GM12878 (cell line): ENCODE measurements around the gene TMOD2. TPM values are rescaled to one million over a fixed set of nuclear protein-coding genes. Genes with fewer than 3 reads are reported as not detected.

Source experiments
- ATAC-seq: fragments of 200-7000 bp; cut with Tn5 transposase; 3 replicates; pipeline ENCODE4 v1.9.1; 2020; ENCODE audit warnings: mild to moderate bottlenecking, moderate library complexity
- BruUV-seq: library from RNA; stranded (reverse); fragments of 400-500 nt; replicated peaks from 2 replicates; lab custom pipeline; 2021; lab: Mats Ljungman, UMichigan
- CTCF ChIA-PET: fragments of 300-600 bp; sonication (Branson Sonifier 250); formaldehyde crosslinking; extraction: SDS; loops from one replicate; lab custom pipeline; 2021; ENCODE audit warnings: inconsistent platforms; lab: Yijun Ruan, JAX
- POLR2A ChIA-PET: fragments of 350-600 bp; formaldehyde crosslinking; extraction: SDS; loops from one replicate; lab custom pipeline; 2021; ENCODE audit warnings: inconsistent platforms; lab: Charles Lee
- RAD21 ChIA-PET: fragments of 300-600 bp; sonication (Branson Sonifier 250); formaldehyde crosslinking; loops from one replicate; lab custom pipeline; 2023; ENCODE audit warnings: antibody characterized with exemption; ENCODE audit not compliant: unreplicated experiment; lab: Charles Lee
- SMC1A ChIA-PET: fragments of 300-600 bp; sonication (Branson Sonifier 250); formaldehyde crosslinking; loops from one replicate; lab custom pipeline; 2023; ENCODE audit not compliant: unreplicated experiment, uncharacterized antibody; lab: Charles Lee
- DNase-seq: peaks from one replicate; pipeline ENCODE4 v3.0.0-alpha.2; 2011; ENCODE audit warnings: low read depth, low spot score
- FAIRE-seq: peaks from 3 replicates; lab custom pipeline; 2011; peaks lifted over from hg19 to GRCh38; lab: Jason Lieb, UNC
- H2AFZ ChIP-seq: 2 replicates; pipeline ENCODE4 v1.6.0; 2011; ENCODE audit warnings: low read depth, low read length, control low read depth; ENCODE audit not compliant: control insufficient read depth
- H3K27ac ChIP-seq: 2 replicates; pipeline ENCODE4 v1.5.1; 2011; ENCODE audit warnings: control low read depth; ENCODE audit not compliant: control insufficient read depth, insufficient read depth
- H3K27me3 ChIP-seq, 2 experiments: replicated peaks in 1 of 2; 2 replicates each; pipeline versions ENCODE4 v1.6.0 to v1.6.1; 2011; ENCODE audit warnings: low read length in 1 of 2; ENCODE audit not compliant: control insufficient read depth in 2 of 2, insufficient read depth in 2 of 2
- H3K36me3 ChIP-seq, 2 experiments: 2 replicates each; pipeline ENCODE4 v1.5.1; 2011; ENCODE audit warnings: low read length in 1 of 2; ENCODE audit not compliant: control insufficient read depth in 2 of 2, insufficient read depth in 2 of 2
- H3K4me1 ChIP-seq: 2 replicates; pipeline ENCODE4 v1.6.1; 2011; ENCODE audit warnings: mild to moderate bottlenecking, low read length, moderate library complexity, mixed read lengths; ENCODE audit not compliant: control insufficient read depth, insufficient read depth
- H3K4me2 ChIP-seq: 2 replicates; pipeline ENCODE4 v1.6.0; 2011; ENCODE audit warnings: control low read depth; ENCODE audit not compliant: control insufficient read depth, insufficient read depth
- H3K4me3 ChIP-seq: fragments of 200-600 bp; sonication (generic); 2 replicates; pipeline ENCODE4 v1.5.1; 2016
- H3K79me2 ChIP-seq: 2 replicates; pipeline ENCODE4 v1.6.0; 2011; ENCODE audit warnings: low read length; ENCODE audit not compliant: control insufficient read depth, insufficient read depth
- H3K9ac ChIP-seq: 2 replicates; pipeline ENCODE4 v1.8.0; 2011; ENCODE audit warnings: low read length, control low read depth, mixed read lengths; ENCODE audit not compliant: control insufficient read depth, insufficient read depth
- H3K9me3 ChIP-seq: replicated peaks from 3 replicates; pipeline ENCODE4 v1.5.1; 2011; ENCODE audit warnings: mild to moderate bottlenecking, low read length; ENCODE audit not compliant: control insufficient read depth, insufficient read depth
- H4K20me1 ChIP-seq: 2 replicates; pipeline ENCODE4 v1.6.0; 2011; ENCODE audit not compliant: control insufficient read depth, insufficient read depth
- BACH1 ChIP-seq: fragments of 450-650 bp; IDR thresholded peaks from 2 replicates; pipeline ENCODE4 v1.6.1; 2017; ENCODE audit warnings: mild to moderate bottlenecking, borderline replicate concordance
- GABPA ChIP-seq: IDR thresholded peaks from 2 replicates; pipeline ENCODE4 v1.6.1; 2014; ENCODE audit warnings: antibody characterized with exemption, low read depth, mild to moderate bottlenecking, inconsistent platforms
- IRF3 ChIP-seq: fragments of 450-650 bp; IDR thresholded peaks from 2 replicates; pipeline ENCODE4 v1.6.1; 2014; ENCODE audit warnings: mild to moderate bottlenecking
- JUND ChIP-seq: IDR thresholded peaks from 2 replicates; pipeline ENCODE4 v1.6.1; 2012; ENCODE audit warnings: low read depth, mild to moderate bottlenecking, low read length, improper control_type of control experiment, moderate library complexity
- SP1 ChIP-seq: IDR thresholded peaks from one replicate; pipeline ENCODE4 v1.6.1; 2011; ENCODE audit warnings: low read depth, low read length
- SREBF1 ChIP-seq: IDR thresholded peaks from 2 replicates; pipeline ENCODE4 v1.6.1; 2012; ENCODE audit warnings: mild to moderate bottlenecking, low read length
- ZBTB4 ChIP-seq: fragments of 450-650 bp; formaldehyde crosslinking; IDR thresholded peaks from 2 replicates; pipeline ENCODE4 v1.4.0; 2022; ENCODE audit warnings: mild to moderate bottlenecking, moderate library complexity
- ZNF622 ChIP-seq: fragments of 450-650 bp; IDR thresholded peaks from 2 replicates; pipeline ENCODE4 v1.6.1; 2017; ENCODE audit warnings: mild to moderate bottlenecking, inconsistent platforms
- WGBS: methylation state at CpG from one replicate; pipeline ENCODE4 v1.1.6; 2016; ENCODE audit warnings: low lambda C conversion rate; ENCODE audit not compliant: insufficient replicate concordance, insufficient coverage; ENCODE audit errors: missing lambda C conversion rate; 5-methylcytosine and 5-hydroxymethylcytosine counted together
- in situ Hi-C: fragments of 300-500 bp; cut with MboI; formaldehyde crosslinking; loops from 9 replicates; pipeline ENCODE4 v1.14.3; 2018; ENCODE audit warnings: mixed read lengths
- intact Hi-C: fragments of 100-400 bp; cut with micrococcal nuclease; formaldehyde crosslinking; loops from one replicate; pipeline ENCODE4 v1.14.2; 2022; ENCODE audit not compliant: unreplicated experiment
- polyA plus RNA-seq, 11 experiments: library from polyadenylated mRNA; depleted of rRNA in 4 of 11; unstranded in 6 of 11; stranded (reverse) in 5 of 11; fragments of >200 nt; fragmentation: Nextera tagmentation in 4 of 11; fragmentation: Illumina TruSeq in 1 of 11; extraction: Ambion mirVana in 4 of 11; extraction: Trizol in 1 of 11; gene quantifications; 1 replicate in 1 of 11; 2 replicates in 10 of 11; pipeline versions ENCODE4 v1.2.1 to v1.2.3, GENCODE V29; 2011 to 2016; ENCODE audit warnings: inconsistent platforms in 2 of 11, missing spikeins in 2 of 11, low read depth in 1 of 11
- total RNA-seq, 4 experiments: library from RNA; depleted of rRNA in 3 of 4; stranded (reverse); fragments of >200 nt in 3 of 4; fragmentation: Illumina TruSeq in 1 of 4; extraction: Trizol in 1 of 4; gene quantifications; 2 replicates each; pipeline versions ENCODE4 v1.2.1 to v1.2.3, GENCODE V29; 2013 to 2021

Gene TMOD2
- total and polyA plus RNA-seq, 10 of the 15 experiments (the other 5 are each of a cell fraction or from before 2014, with no cell fraction given): 0.61 to 15.2 (median 6.3) TPM

DNA sequence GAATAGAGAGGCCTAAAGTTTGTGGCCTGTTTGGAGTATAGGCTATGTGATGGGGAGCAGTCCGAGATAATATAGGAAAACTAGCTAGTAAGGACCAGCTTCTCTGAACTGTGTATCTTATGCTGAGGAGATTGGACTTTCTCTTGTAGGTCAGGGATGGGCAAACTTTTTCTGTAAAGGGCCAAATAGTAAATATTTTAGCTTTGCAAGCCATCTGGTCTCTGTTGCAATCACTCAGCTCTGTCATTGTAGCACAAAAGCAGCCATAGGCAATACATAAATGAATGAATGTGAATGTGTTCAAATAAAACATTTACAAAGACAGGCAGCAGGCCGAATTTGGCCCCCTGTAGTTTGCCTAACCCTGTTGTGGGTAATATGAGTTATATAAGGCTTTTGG is 102.6 kb downstream of the TMOD2 start:
- POLR2A ChIA-PET: interaction anchor here (0.7 to 1.0 kb wide), 4 partner anchors 8 to 340 kb away, joined by 3 to 4 read pairs (median 3); partner anchors contain the start of gene TMOD3
- no peak for FAIRE-seq
- no peaks in the 10 kb centered on the region for H3K27me3 ChIP-seq
- no peaks in the 10 kb centered on the region for H3K9me3 ChIP-seq
- 92% methylated on average over 2 of the region's 2 CpGs for WGBS
- TF ChIP-seq BACH1 (no peak), IRF3 (no peak)
- TF ChIP-seq, all 136 proteins: peak for 0
- DNase-seq: no peak
- H3K79me2 ChIP-seq: peaks cover 47% of the 10 kb centered on the region
- ChIA-PET CTCF (interaction anchor here (0.6 to 3.4 kb wide), 4 partner anchors 11 to 366 kb away, joined by 3 to 17 read pairs (median 6); no protein-coding TSS in a partner anchor), SMC1A (interaction anchor here (1.5 to 6.7 kb wide), 2 partner anchors 11 to 18 kb away, joined by 5 to 44 read pairs; no protein-coding TSS in a partner anchor), RAD21 (no interaction called here)
- ATAC-seq: no peak
- H3K4me2 ChIP-seq: no peak overlapping the region
- no peak overlapping the region for H3K27ac ChIP-seq
- in situ Hi-C loops (no loop called here), intact Hi-C loops (no loop called here)
- H3K4me3 ChIP-seq: no peak overlapping the region
- H4K20me1 ChIP-seq: no peaks in the 10 kb centered on the region
- BruUV-seq: no TSS peak
- peaks cover 4% of the 10 kb centered on the region; the same call in 1 of the 2 replicates for H3K4me1 ChIP-seq
- H2AFZ ChIP-seq: no peak overlapping the region
- H3K9ac ChIP-seq: no peak overlapping the region
- peaks cover 0 to 9% of the 10 kb centered on the region in 2 experiments; a peak in 1 of 4 replicates for H3K36me3 ChIP-seq

DNA sequence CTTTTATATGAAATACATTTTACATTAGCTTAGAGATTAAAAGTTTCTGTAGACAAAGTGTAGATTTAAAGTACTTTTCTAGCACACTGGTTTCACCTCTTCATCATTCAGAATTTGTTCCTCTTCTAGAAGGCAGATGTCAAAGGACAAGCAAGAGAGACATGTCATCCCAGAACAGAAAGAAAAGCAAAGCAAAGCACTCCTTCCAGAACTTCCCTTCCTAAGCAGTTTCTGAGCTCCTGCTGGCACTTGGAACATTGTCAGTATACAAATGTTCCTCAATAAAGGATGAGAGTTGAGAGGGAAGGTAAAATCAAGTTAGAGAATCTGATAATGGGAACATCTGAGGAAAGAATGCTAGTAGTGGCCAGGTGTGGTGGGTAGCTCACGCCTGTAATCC is 104.2 kb downstream of the TMOD2 start:
- in situ Hi-C loops: no loop called here
- Histone ChIP-seq H3K36me3 (peaks cover 0 to 9% of the 10 kb centered on the region in 2 experiments; a peak in 1 of 4 replicates), H4K20me1 (no peaks in the 10 kb centered on the region), H3K27ac (no peak overlapping the region), H3K4me3 (no peak overlapping the region), H3K4me1 (peaks cover 4% of the 10 kb centered on the region; the same call in 1 of the 2 replicates), H3K9me3 (no peaks in the 10 kb centered on the region; the same call in 2 of the 3 replicates), H3K79me2 (peaks cover 40% of the 10 kb centered on the region), H3K4me2 (no peak overlapping the region), H3K27me3 (no peaks in the 10 kb centered on the region), H2AFZ (no peak overlapping the region), H3K9ac (no peak overlapping the region)
- SMC1A ChIA-PET: interaction anchor here (6.7 kb wide), 1 partner anchor 13 kb away, joined by 44 read pairs; no protein-coding TSS in a partner anchor
- FAIRE-seq: no peak
- POLR2A ChIA-PET: interaction anchor here (0.6 kb wide), 1 partner anchor 8 kb away, joined by 4 read pairs; no protein-coding TSS in a partner anchor
- intact Hi-C loops: no loop called here
- BruUV-seq: no TSS peak
- RAD21 ChIA-PET: interaction anchor here (1.2 kb wide), 1 partner anchor 20 kb away, joined by 6 read pairs; no protein-coding TSS in a partner anchor
- DNase-seq: no peak
- WGBS: 100% methylated on average over 1 of the region's 1 CpG
- ATAC-seq: no peak
- CTCF ChIA-PET: interaction anchor here (0.6 to 2.5 kb wide), 4 partner anchors 10 to 307 kb away, joined by 3 to 8 read pairs (median 6); no protein-coding TSS in a partner anchor
- TF ChIP-seq SP1 (no peak), GABPA (no peak), ZNF622 (no peak), JUND (no peak), IRF3 (no peak), ZBTB4 (no peak), SREBF1 (no peak)
